Measurements from ENCODE around the gene C19orf18.

DNA sequence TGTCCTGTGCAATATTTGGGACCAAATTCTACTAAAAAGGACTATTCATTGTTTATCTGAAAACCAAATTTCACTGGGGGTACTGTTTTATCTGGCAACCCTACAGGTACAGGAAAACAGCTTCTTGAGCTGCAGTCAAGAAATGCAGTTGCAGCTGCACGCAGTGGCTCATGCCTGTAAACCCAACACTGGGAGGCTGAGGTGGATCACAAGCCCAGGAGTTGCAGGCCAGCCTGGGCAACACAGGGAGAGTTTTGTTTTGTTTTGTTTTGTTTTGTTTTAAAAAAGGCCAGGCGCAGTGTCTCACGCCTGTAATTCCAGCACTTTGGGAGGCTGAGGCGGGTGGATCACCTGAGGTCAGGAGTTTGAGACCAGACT, 47.9 kb upstream of the C19orf18 start:
- TF ChIP-seq ZNF384 (IDR thresholded peaks at IDR 0.05), result no peak
- TF ChIP-seq BHLHE40 (IDR thresholded peaks at IDR 0.05; ENCODE audit: borderline replicate concordance), result no peak
- no peak for TF ChIP-seq LEF1 (IDR thresholded peaks at IDR 0.05; ENCODE audit: borderline replicate concordance)
- no peak for TF ChIP-seq ELF4 (IDR thresholded peaks at IDR 0.05)
- TF ChIP-seq, protein P1, sequence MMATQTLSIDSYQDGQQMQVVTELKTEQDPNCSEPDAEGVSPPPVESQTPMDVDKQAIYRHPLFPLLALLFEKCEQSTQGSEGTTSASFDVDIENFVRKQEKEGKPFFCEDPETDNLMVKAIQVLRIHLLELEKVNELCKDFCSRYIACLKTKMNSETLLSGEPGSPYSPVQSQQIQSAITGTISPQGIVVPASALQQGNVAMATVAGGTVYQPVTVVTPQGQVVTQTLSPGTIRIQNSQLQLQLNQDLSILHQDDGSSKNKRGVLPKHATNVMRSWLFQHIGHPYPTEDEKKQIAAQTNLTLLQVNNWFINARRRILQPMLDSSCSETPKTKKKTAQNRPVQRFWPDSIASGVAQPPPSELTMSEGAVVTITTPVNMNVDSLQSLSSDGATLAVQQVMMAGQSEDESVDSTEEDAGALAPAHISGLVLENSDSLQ (IDR thresholded peaks at IDR 0.05), result no peak
- TF ChIP-seq SP1 (IDR thresholded peaks at IDR 0.05), result no peak
- TF ChIP-seq L3MBTL2 (conservative IDR thresholded peaks at IDR 0.05), result no peak
